Loucy (cell line): ENCODE measurements around the gene RSU1.

ENCODE experiments used
- CTCF ChIP-seq: fragments of 200-600 bp; sonication (generic); conservative IDR thresholded peaks from 2 replicates; pipeline ENCODE4 v1.5.1; 2014; ENCODE audit warnings: mild to moderate bottlenecking, antibody characterized with exemption, low read length
- EZH2phosphoT487 ChIP-seq: fragments of 200-600 bp; IDR thresholded peaks from 2 replicates; pipeline ENCODE4 v1.6.1; 2018; ENCODE audit warnings: antibody characterized with exemption, mild to moderate bottlenecking, moderate library complexity, borderline replicate concordance

DNA sequence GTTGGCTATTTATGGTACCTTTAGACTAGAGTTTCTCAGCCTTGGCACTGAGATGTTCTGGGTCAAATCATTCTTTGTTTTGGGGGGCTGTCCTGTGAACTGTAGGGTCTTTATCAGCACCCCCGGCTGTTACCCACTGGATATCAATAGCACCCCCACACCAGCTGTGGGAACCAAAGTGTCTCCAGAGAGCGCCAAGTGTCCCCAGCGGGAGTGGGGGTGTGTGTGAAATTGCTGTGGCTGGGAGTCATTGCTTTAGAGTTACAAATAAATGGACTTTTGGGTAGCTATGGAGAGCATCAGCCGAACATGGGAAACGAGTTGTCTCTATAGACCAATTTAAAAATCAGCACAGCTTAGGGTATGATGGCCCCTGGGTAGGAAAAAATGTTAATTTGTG, 184.2 kb downstream of the RSU1 start:
- no peak for TF ChIP-seq CTCF
- no peak for TF ChIP-seq EZH2phosphoT487
